ENCODE measurements around the gene RGP1.

The RGP1 gene

GRCh38 chr9:35746583-35746982, 2.5 kb upstream of the RGP1 start:
- ChIA-PET CTCF (interaction anchor here (1.2 to 15.7 kb wide), 6 partner anchors 9 to 136 kb away, joined by 3 to 190 read pairs (median 10); partner anchors contain the start of genes CREB3 and TLN1), POLR2A (interaction anchor here (2.0 kb wide), 1 partner anchor 15 kb away, joined by 4 read pairs; the partner anchor contains the start of genes CREB3 and TLN1)
- Histone ChIP-seq H3K27ac (ENCODE audit: insufficient read depth in 1 of 2, low read depth in 1 of 2, low read length in 2 of 2, poor library complexity in 1 of 2, severe bottlenecking in 2 of 2) (peak overlapping the region in 1 of 2 experiments; percentile 10), H3K36me3 (ENCODE audit: control insufficient read depth in 4 of 4, insufficient read depth in 4 of 4, low read length in 3 of 4) (peaks cover 0 to 42% (median 26%) of the 10 kb centered on the region in 4 experiments), H3K4me1 (ENCODE audit: control extremely low read depth in 1 of 4, control insufficient read depth in 4 of 4, insufficient read depth in 4 of 4, low read length in 3 of 4) (peaks cover 10 to 51% (median 36%) of the 10 kb centered on the region in 4 experiments), H3K27me3 (replicated peaks in 2 of 5; ENCODE audit: control insufficient read depth in 4 of 5, insufficient read depth in 5 of 5, low read length in 4 of 5) (no peaks in the 10 kb centered on the region), H3K9me3 (ENCODE audit: control extremely low read depth in 1 of 5, control insufficient read depth in 4 of 5, insufficient read depth in 2 of 5, low read depth in 1 of 5, low read length in 4 of 5) (no peaks in the 10 kb centered on the region), H3K4me3 (ENCODE audit: control insufficient read depth in 1 of 7, extremely low read depth in 1 of 7, insufficient read depth in 4 of 7, low read depth in 2 of 7, low read length in 6 of 7) (peak overlapping the region in 3 of 7 experiments; percentile 14 to 87 (median 86))
- WGBS (ENCODE audit: insufficient coverage), result 92% methylated on average over 3 of the region's 3 CpGs
- DNase-seq, result no peak

GRCh38 chr9:35748242-35748857, 737 bp upstream of the RGP1 start:
- 0% methylated on average over 23 of the region's 24 CpGs for WGBS (ENCODE audit: insufficient coverage)
- CTCF ChIA-PET, result interaction anchor here (0.9 to 15.7 kb wide), 16 partner anchors 8 to 134 kb away, joined by 3 to 190 read pairs (median 4); partner anchors contain the start of genes CCDC107, CREB3, RMRP and TLN1
- peak in 1 of 3 donors; percentile 53 for DNase-seq
- Histone ChIP-seq H3K9me3 (ENCODE audit: control extremely low read depth in 1 of 5, control insufficient read depth in 4 of 5, insufficient read depth in 2 of 5, low read depth in 1 of 5, low read length in 4 of 5) (no peaks in the 10 kb centered on the region), H3K4me3 (ENCODE audit: control insufficient read depth in 1 of 7, extremely low read depth in 1 of 7, insufficient read depth in 4 of 7, low read depth in 2 of 7, low read length in 6 of 7) (peak overlapping the region; percentile 79 to 92 (median 86)), H3K27ac (ENCODE audit: insufficient read depth in 1 of 2, low read depth in 1 of 2, low read length in 2 of 2, poor library complexity in 1 of 2, severe bottlenecking in 2 of 2) (peak overlapping the region; percentile 18 to 84), H3K4me1 (ENCODE audit: control extremely low read depth in 1 of 4, control insufficient read depth in 4 of 4, insufficient read depth in 4 of 4, low read length in 3 of 4) (peaks cover 10 to 45% (median 34%) of the 10 kb centered on the region in 4 experiments), H3K36me3 (ENCODE audit: control insufficient read depth in 4 of 4, insufficient read depth in 4 of 4, low read length in 3 of 4) (peaks cover 0 to 43% (median 27%) of the 10 kb centered on the region in 4 experiments), H3K27me3 (replicated peaks in 2 of 5; ENCODE audit: control insufficient read depth in 4 of 5, insufficient read depth in 5 of 5, low read length in 4 of 5) (no peaks in the 10 kb centered on the region)
- POLR2A ChIA-PET, result interaction anchor here (0.7 to 1.6 kb wide), 5 partner anchors 9 to 1108 kb away, joined by 3 to 10 read pairs (median 4); partner anchors contain the start of genes CREB3 and TLN1

DNA sequence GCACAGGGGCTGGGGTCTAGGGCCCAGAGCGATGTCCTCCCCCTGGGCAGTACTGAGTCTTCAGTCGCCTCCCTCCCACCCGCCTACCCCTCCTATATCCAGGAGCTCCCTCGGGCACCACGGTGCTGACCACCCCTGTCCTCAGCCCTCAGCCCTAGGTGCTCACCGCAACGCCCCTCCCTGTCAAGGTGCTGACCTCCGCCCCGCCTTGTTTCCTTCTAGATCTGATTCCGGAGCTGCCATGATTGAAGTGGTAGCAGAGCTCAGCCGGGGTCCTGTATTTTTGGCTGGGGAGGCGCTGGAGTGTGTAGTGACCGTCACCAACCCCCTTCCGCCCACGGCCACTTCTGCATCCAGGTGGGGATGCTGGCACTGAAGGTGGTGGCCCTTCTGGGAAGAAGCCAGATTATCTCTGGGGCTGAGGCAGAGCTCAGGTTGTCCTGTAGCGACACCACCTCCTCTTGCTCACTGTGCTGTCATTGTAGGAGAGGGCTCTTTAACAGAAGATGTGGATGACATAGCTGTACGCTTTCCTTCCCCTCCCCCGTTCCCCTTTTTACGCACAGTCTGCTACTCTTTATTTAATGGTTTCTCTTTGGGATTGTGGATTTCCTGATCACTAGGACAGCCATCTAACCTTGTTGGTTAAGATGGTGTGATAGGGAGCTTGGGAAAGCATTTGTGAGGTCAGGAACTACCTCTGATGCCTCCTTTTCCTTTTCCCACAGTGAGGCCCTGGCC, 598 bp downstream of the RGP1 start:
- Histone ChIP-seq H3K36me3 (ENCODE audit: control insufficient read depth in 4 of 4, insufficient read depth in 4 of 4, low read length in 3 of 4) (peaks cover 2 to 42% (median 28%) of the 10 kb centered on the region in 4 experiments), H3K4me3 (ENCODE audit: control insufficient read depth in 1 of 7, extremely low read depth in 1 of 7, insufficient read depth in 4 of 7, low read depth in 2 of 7, low read length in 6 of 7) (peak overlapping the region; percentile 79 to 92 (median 86)), H3K9me3 (ENCODE audit: control extremely low read depth in 1 of 5, control insufficient read depth in 4 of 5, insufficient read depth in 2 of 5, low read depth in 1 of 5, low read length in 4 of 5) (no peaks in the 10 kb centered on the region), H3K4me1 (ENCODE audit: control extremely low read depth in 1 of 4, control insufficient read depth in 4 of 4, insufficient read depth in 4 of 4, low read length in 3 of 4) (peaks cover 10 to 37% (median 34%) of the 10 kb centered on the region in 4 experiments), H3K27ac (ENCODE audit: insufficient read depth in 1 of 2, low read depth in 1 of 2, low read length in 2 of 2, poor library complexity in 1 of 2, severe bottlenecking in 2 of 2) (peak overlapping the region; percentile 18 to 84), H3K27me3 (replicated peaks in 2 of 5; ENCODE audit: control insufficient read depth in 4 of 5, insufficient read depth in 5 of 5, low read length in 4 of 5) (no peaks in the 10 kb centered on the region)
- 4% methylated on average over 16 of the region's 19 CpGs for WGBS (ENCODE audit: insufficient coverage)
- DNase-seq, result peak; percentile 30 to 69 (median 61)
- POLR2A ChIA-PET, result interaction anchor here (0.6 to 1.6 kb wide), 4 partner anchors 11 to 45 kb away, joined by 3 to 4 read pairs (median 3); partner anchors contain the start of genes CREB3 and TLN1
- CTCF ChIA-PET, result interaction anchor here (0.7 to 15.7 kb wide), 10 partner anchors 9 to 92 kb away, joined by 3 to 190 read pairs (median 4); partner anchors contain the start of genes CCDC107, CREB3, RMRP and TLN1

- H3K4me1 ChIP-seq (ENCODE audit: control extremely low read depth in 1 of 4, control insufficient read depth in 4 of 4, insufficient read depth in 4 of 4, low read length in 3 of 4), result peaks cover 10 to 39% (median 37%) of the 10 kb centered on the region in 4 experiments
- peaks cover 2 to 43% (median 27%) of the 10 kb centered on the region in 4 experiments for H3K36me3 ChIP-seq (ENCODE audit: control insufficient read depth in 4 of 4, insufficient read depth in 4 of 4, low read length in 3 of 4)
- no peak for DNase-seq
- no peaks in the 10 kb centered on the region for H3K9me3 ChIP-seq (ENCODE audit: control extremely low read depth in 1 of 5, control insufficient read depth in 4 of 5, insufficient read depth in 2 of 5, low read depth in 1 of 5, low read length in 4 of 5)
- ChIA-PET POLR2A (interaction anchor here (0.6 to 1.6 kb wide), 3 partner anchors 10 to 35 kb away, joined by 3 to 4 read pairs (median 3); partner anchors contain the start of genes CREB3 and TLN1), CTCF (interaction anchor here (0.7 to 15.7 kb wide), 7 partner anchors 11 to 76 kb away, joined by 3 to 190 read pairs (median 4); partner anchors contain the start of genes CREB3 and TLN1)
- peak overlapping the region; percentile 18 to 84 for H3K27ac ChIP-seq (ENCODE audit: insufficient read depth in 1 of 2, low read depth in 1 of 2, low read length in 2 of 2, poor library complexity in 1 of 2, severe bottlenecking in 2 of 2)
- WGBS (ENCODE audit: insufficient coverage), result no CpG with 5 or more reads among the region's 4 CpGs
- peak overlapping the region in 6 of 7 experiments; percentile 79 to 92 (median 86) for H3K4me3 ChIP-seq (ENCODE audit: control insufficient read depth in 1 of 7, extremely low read depth in 1 of 7, insufficient read depth in 4 of 7, low read depth in 2 of 7, low read length in 6 of 7)
- no peaks in the 10 kb centered on the region for H3K27me3 ChIP-seq (replicated peaks in 2 of 5; ENCODE audit: control insufficient read depth in 4 of 5, insufficient read depth in 5 of 5, low read length in 4 of 5)
Observed at GRCh38 chr9:35750256-35750531, 1.1 kb downstream of the RGP1 start.

- WGBS (ENCODE audit: insufficient coverage), result 100% methylated on average over 1 of the region's 5 CpGs
- ChIA-PET POLR2A (interaction anchor here (0.6 kb wide), 1 partner anchor 425 kb away, joined by 3 read pairs; no protein-coding TSS in a partner anchor), CTCF (interaction anchor here (0.9 to 6.4 kb wide), 9 partner anchors 9 to 59 kb away, joined by 3 to 41 read pairs (median 6); partner anchors contain the start of gene SPAG8)
- no peaks in the 10 kb centered on the region for H3K9me3 ChIP-seq (ENCODE audit: control extremely low read depth in 1 of 5, control insufficient read depth in 4 of 5, insufficient read depth in 2 of 5, low read depth in 1 of 5, low read length in 4 of 5)
- no peak overlapping the region for H3K27ac ChIP-seq (ENCODE audit: insufficient read depth in 1 of 2, low read depth in 1 of 2, low read length in 2 of 2, poor library complexity in 1 of 2, severe bottlenecking in 2 of 2)
- no peak for DNase-seq
- no peaks in the 10 kb centered on the region for H3K27me3 ChIP-seq (replicated peaks in 2 of 5; ENCODE audit: control insufficient read depth in 4 of 5, insufficient read depth in 5 of 5, low read length in 4 of 5)
- no peak overlapping the region for H3K4me3 ChIP-seq (ENCODE audit: control insufficient read depth in 1 of 7, extremely low read depth in 1 of 7, insufficient read depth in 4 of 7, low read depth in 2 of 7, low read length in 6 of 7)
- H3K36me3 ChIP-seq (ENCODE audit: control insufficient read depth in 4 of 4, insufficient read depth in 4 of 4, low read length in 3 of 4), result peaks cover 2 to 43% (median 27%) of the 10 kb centered on the region in 4 experiments
- H3K4me1 ChIP-seq (ENCODE audit: control extremely low read depth in 1 of 4, control insufficient read depth in 4 of 4, insufficient read depth in 4 of 4, low read length in 3 of 4), result peaks cover 12 to 47% (median 39%) of the 10 kb centered on the region in 4 experiments
Observed at GRCh38 chr9:35753466-35753865, 4.4 kb downstream of the RGP1 start.

DNA sequence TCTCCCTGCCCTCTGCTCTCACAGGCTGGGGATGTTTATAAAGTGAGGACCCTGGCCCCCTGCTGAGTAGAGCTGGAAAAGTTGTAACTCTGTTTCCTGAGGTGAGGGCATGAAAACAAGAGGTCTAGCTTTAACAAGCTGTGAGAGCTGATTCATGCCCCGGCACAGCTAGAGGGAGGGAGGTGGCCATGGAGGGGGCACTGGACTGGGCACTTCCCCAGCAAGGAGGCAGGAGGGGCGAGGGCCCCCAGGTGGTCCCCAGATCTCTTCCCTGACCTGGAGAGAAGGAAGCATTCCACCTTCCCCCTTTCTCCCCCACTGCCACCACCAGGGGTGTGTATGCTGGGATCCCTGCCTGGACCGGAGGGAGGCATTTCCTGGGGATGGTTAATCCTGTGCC, 5.2 kb downstream of the RGP1 start, which contains the start of gene MSMP:
MSMP (minus strand) TSS at position 13 of the 400 bp plus-strand sequence. CDS start 147 bp downstream, outside the sequence.
- Histone ChIP-seq H3K27ac (ENCODE audit: insufficient read depth in 1 of 2, low read depth in 1 of 2, low read length in 2 of 2, poor library complexity in 1 of 2, severe bottlenecking in 2 of 2) (peak within 1 kb of the TSS in 1 of 2 experiments; percentile 45), H3K4me1 (ENCODE audit: control extremely low read depth in 1 of 4, control insufficient read depth in 4 of 4, insufficient read depth in 4 of 4, low read length in 3 of 4) (peaks cover 17 to 54% (median 45%) of the 10 kb centered on the region in 4 experiments), H3K27me3 (replicated peaks in 2 of 5; ENCODE audit: control insufficient read depth in 4 of 5, insufficient read depth in 5 of 5, low read length in 4 of 5) (no peaks in the 10 kb centered on the region), H3K4me3 (ENCODE audit: control insufficient read depth in 1 of 7, extremely low read depth in 1 of 7, insufficient read depth in 4 of 7, low read depth in 2 of 7, low read length in 6 of 7) (no peak within 1 kb of the TSS), H3K9me3 (ENCODE audit: control extremely low read depth in 1 of 5, control insufficient read depth in 4 of 5, insufficient read depth in 2 of 5, low read depth in 1 of 5, low read length in 4 of 5) (no peaks in the 10 kb centered on the region), H3K36me3 (ENCODE audit: control insufficient read depth in 4 of 4, insufficient read depth in 4 of 4, low read length in 3 of 4) (peaks cover 2 to 43% (median 27%) of the 10 kb centered on the region in 4 experiments)
- WGBS (ENCODE audit: insufficient coverage), result 90% methylated on average over 2 of the region's 3 CpGs
- ChIA-PET CTCF (interaction anchor here (1.1 to 6.4 kb wide), 12 partner anchors 9 to 58 kb away, joined by 3 to 41 read pairs (median 6); partner anchors contain the start of gene SPAG8), POLR2A (interaction anchor here (0.5 kb wide), 1 partner anchor 626 kb away, joined by 7 read pairs; no protein-coding TSS in a partner anchor)
- DNase-seq, result no peak

Data from common myeloid progenitor, CD34-positive (primary cell).